HEK293T (cell line): ENCODE measurements around the gene CNN3.

ENCODE experiments used
- CTCF ChIA-PET: fragments of 350-600 bp; formaldehyde crosslinking; extraction: SDS; loops from one replicate; lab custom pipeline; 2021; ENCODE audit warnings: antibody characterized with exemption, inconsistent platforms; lab: Yijun Ruan, JAX
- POLR2A ChIA-PET: fragments of 350-600 bp; formaldehyde crosslinking; extraction: SDS; loops from one replicate; lab custom pipeline; 2020; ENCODE audit warnings: antibody characterized with exemption, inconsistent platforms; lab: Yijun Ruan, JAX
- DNase-seq: peaks from one replicate; pipeline ENCODE4 v3.0.0; 2012; ENCODE audit warnings: mixed read lengths; ENCODE audit errors: extremely low spot score
- ARNT ChIP-seq: fragments of 450-650 bp; IDR thresholded peaks from 2 replicates; pipeline ENCODE4 v1.6.1; 2017; ENCODE audit warnings: mild to moderate bottlenecking
- BHLHE40 ChIP-seq: fragments of 450-650 bp; IDR thresholded peaks from 2 replicates; pipeline ENCODE4 v1.6.1; 2016; ENCODE audit warnings: mild to moderate bottlenecking, moderate library complexity, borderline replicate concordance
- CTBP1 ChIP-seq: fragments of 450-650 bp; IDR thresholded peaks from 2 replicates; pipeline ENCODE4 v1.6.1; 2016; ENCODE audit warnings: borderline replicate concordance
- ELF4 ChIP-seq: fragments of 450-650 bp; IDR thresholded peaks from 2 replicates; pipeline ENCODE4 v1.6.1; 2017; ENCODE audit warnings: antibody characterized with exemption
- FOXA1 ChIP-seq: fragments of 450-650 bp; IDR thresholded peaks from 2 replicates; pipeline ENCODE4 v1.6.1; 2016; ENCODE audit warnings: mild to moderate bottlenecking
- FOXK2 ChIP-seq: fragments of 450-650 bp; IDR thresholded peaks from 2 replicates; pipeline ENCODE4 v1.6.1; 2016; ENCODE audit warnings: mild to moderate bottlenecking
- FOXM1 ChIP-seq: fragments of 450-650 bp; IDR thresholded peaks from 2 replicates; pipeline ENCODE4 v1.6.1; 2017; ENCODE audit warnings: mild to moderate bottlenecking, borderline replicate concordance
- HDGF ChIP-seq: fragments of 450-650 bp; IDR thresholded peaks from 2 replicates; pipeline ENCODE4 v1.6.1; 2017; ENCODE audit warnings: antibody characterized with exemption, borderline replicate concordance
- L3MBTL2 ChIP-seq: fragments of 450-650 bp; conservative IDR thresholded peaks from 2 replicates; pipeline ENCODE4 v1.6.1; 2016; ENCODE audit warnings: mild to moderate bottlenecking
- LEF1 ChIP-seq: fragments of 450-650 bp; IDR thresholded peaks from 2 replicates; pipeline ENCODE4 v1.6.1; 2017; ENCODE audit warnings: mild to moderate bottlenecking, borderline replicate concordance
- NFRKB ChIP-seq: fragments of 450-650 bp; IDR thresholded peaks from 2 replicates; pipeline ENCODE4 v1.6.1; 2016; ENCODE audit warnings: mild to moderate bottlenecking, moderate library complexity
- SP1 ChIP-seq: fragments of 450-650 bp; IDR thresholded peaks from 2 replicates; pipeline ENCODE4 v1.6.1; 2017
- SUZ12 ChIP-seq: fragments of 450-650 bp; IDR thresholded peaks from 2 replicates; pipeline ENCODE4 v1.6.1; 2016; ENCODE audit warnings: mild to moderate bottlenecking
- TARDBP ChIP-seq: fragments of 450-650 bp; IDR thresholded peaks from 2 replicates; pipeline ENCODE4 v1.6.1; 2016
- ZNF384 ChIP-seq: fragments of 450-650 bp; IDR thresholded peaks from 2 replicates; pipeline ENCODE4 v1.6.1; 2016
- TF ChIP-seq, protein P1 (sequence below): fragments of 450-650 bp; IDR thresholded peaks from 2 replicates; pipeline ENCODE4 v1.6.1; 2016

The CNN3 gene

DNA sequence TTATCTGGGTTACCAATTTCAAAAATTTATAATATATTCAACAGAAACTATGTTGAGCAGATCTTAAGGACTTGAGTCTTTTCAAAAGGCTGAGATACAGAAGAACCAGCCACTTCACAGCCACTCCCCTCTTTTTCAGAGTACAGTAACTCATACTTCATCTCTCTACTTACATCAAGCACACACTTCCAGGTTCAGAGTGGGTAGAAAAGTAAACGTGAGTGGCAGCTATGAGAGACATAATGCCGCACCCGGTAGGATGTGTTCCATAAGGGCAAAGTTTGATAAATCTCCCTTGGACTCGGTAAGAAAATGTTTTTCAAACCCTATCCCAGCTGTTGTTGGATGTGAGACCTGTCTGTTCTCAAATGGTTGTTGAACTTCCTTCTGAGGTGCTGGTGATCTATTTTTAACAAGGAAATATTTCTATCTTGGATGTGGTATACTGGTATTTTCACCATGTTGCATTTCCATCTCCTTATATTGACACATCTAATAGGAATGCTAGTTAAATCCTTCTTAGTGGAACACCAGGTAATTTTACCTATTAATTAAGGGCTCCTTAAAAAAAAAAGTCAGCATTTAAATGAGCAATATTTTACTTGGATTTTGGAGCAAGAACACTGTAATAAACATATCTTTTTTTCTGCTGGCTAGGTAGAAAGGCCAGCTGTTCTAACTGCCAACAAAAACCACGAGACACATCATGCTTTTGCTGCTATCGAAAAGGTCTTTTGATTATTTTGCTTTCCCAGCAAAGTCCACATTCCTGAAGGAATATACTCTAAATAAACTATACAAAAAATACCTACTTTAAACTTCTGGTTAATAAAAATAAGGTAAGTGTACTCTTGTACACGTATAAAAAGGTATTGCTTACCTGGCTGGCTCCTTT is 28.2 kb downstream of the CNN3 start:
- CTCF ChIA-PET, result no interaction called here
- POLR2A ChIA-PET, result no interaction called here
- DNase-seq, result no peak
- no peak for TF ChIP-seq ELF4
- TF ChIP-seq NFRKB, result no peak
- TF ChIP-seq ARNT, result no peak
- TF ChIP-seq CTBP1, result no peak
- TF ChIP-seq BHLHE40, result no peak
- no peak for TF ChIP-seq L3MBTL2
- TF ChIP-seq, protein P1, sequence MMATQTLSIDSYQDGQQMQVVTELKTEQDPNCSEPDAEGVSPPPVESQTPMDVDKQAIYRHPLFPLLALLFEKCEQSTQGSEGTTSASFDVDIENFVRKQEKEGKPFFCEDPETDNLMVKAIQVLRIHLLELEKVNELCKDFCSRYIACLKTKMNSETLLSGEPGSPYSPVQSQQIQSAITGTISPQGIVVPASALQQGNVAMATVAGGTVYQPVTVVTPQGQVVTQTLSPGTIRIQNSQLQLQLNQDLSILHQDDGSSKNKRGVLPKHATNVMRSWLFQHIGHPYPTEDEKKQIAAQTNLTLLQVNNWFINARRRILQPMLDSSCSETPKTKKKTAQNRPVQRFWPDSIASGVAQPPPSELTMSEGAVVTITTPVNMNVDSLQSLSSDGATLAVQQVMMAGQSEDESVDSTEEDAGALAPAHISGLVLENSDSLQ, result no peak
- TF ChIP-seq ZNF384, result no peak
- TF ChIP-seq HDGF, result no peak

DNA sequence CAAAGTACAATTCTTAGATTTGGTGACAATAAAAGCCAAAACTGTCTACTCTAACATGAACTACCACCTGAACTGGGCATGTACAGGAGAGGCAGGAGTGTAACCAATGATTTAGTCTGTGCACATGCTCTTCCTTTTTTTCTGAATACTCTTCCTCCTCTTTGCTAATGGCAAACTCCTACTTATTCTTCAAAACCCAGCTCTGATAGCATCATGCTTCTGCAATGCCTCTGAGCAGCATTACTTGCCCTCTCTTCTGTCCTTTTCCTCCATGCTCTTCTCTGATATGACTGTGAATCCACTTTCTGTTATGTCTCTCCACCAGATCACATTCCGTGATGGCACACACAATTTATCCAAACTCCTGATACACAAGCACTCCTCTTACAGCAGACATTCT is 31.4 kb downstream of the CNN3 start:
- DNase-seq, result no peak
- ChIA-PET POLR2A (no interaction called here), CTCF (no interaction called here)
- TF ChIP-seq TARDBP, result no peak
- no peak for TF ChIP-seq LEF1
- no peak for TF ChIP-seq HDGF
- TF ChIP-seq, protein P1, result no peak
- TF ChIP-seq L3MBTL2, result no peak
- TF ChIP-seq NFRKB, result no peak
- TF ChIP-seq FOXK2, result no peak
- no peak for TF ChIP-seq ZNF384
- no peak for TF ChIP-seq ARNT
- no peak for TF ChIP-seq SUZ12
- TF ChIP-seq ELF4, result no peak
- TF ChIP-seq CTBP1, result no peak
- no peak for TF ChIP-seq FOXM1
- no peak for TF ChIP-seq SP1
- no peak for TF ChIP-seq FOXA1
- TF ChIP-seq BHLHE40, result no peak

DNA sequence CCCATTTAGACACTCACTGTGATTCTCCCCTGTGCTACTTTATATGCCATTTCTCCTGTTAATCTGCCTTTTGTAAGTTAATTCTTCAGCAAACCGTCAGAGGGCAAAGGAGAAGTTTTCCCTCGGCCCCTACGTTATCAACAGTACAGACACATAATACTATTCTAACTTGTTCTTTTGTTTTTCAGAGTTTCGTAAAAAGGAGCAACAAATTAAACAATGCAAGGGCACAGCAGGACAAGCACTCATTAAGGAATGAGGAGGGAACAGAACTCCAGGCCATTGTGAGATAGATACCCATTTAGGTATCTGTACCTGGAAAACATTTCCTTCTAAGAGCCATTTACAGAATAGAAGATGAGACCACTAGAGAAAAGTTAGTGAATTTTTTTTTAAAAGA is 32.3 kb downstream of the CNN3 start:
- no peak for DNase-seq
- CTCF ChIA-PET, result no interaction called here
- POLR2A ChIA-PET, result no interaction called here
- TF ChIP-seq, protein P1, result no peak
- TF ChIP-seq FOXA1 (no peak), ZNF384 (no peak), TARDBP (no peak), L3MBTL2 (no peak), FOXK2 (no peak), CTBP1 (no peak), ELF4 (no peak), FOXM1 (no peak), HDGF (no peak), LEF1 (no peak), ARNT (no peak), BHLHE40 (no peak), SP1 (no peak), SUZ12 (no peak), NFRKB (no peak)

DNA sequence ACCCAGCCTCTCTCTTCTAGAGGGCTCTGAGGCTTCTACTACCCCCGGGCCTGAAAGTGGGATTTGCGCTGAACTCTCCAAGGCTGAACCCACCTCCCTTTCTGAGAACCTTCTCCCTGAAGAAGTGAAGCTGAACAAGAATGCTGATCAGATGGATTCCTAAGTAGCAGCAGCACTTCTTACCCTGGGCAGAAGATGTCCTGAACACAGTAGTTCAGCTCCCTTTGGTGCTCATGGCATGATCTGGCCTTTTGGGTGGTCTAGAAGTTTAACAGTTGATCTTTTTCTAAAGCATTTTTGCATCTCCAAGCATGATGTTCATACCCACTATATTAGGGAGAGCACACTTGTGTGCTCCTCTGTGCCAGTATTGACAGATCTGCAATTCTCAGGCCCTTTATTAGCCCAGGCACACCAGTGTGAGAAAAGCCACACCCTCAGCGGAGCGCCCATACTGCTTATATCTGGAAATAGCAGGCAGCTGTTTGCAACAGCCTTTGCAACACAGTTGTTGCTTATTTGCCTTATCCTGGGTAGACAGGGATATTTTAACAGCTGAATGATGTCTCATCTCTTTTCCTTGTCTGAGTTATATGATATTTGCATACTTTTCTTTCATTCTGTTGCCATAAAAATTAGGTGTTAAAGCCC is 34.2 kb downstream of the CNN3 start:
- POLR2A ChIA-PET, result interaction anchor here (0.9 kb wide), 1 partner anchor 32 kb away, joined by 3 read pairs; no protein-coding TSS in a partner anchor

More for the DNA sequence above, 34.2 kb downstream of the CNN3 start:
- CTCF ChIA-PET, result no interaction called here
- DNase-seq, result no peak
- TF ChIP-seq FOXA1 (no peak), BHLHE40 (no peak), FOXM1 (no peak), L3MBTL2 (no peak), CTBP1 (no peak), LEF1 (no peak), ZNF384 (no peak), HDGF (no peak), TARDBP (no peak), ARNT (no peak), SUZ12 (no peak), FOXK2 (no peak), ELF4 (no peak), NFRKB (no peak), SP1 (no peak)
- TF ChIP-seq, protein P1, result no peak
